OCI-LY3 (cell line): ENCODE results near the gene TCEA2.

Source experiments
- CTCF ChIP-seq: fragments of 200-600, 300-600 bp; sonication (generic); IDR thresholded peaks from 2 replicates; pipeline ENCODE4 v1.5.1; 2014; ENCODE audit warnings: antibody characterized with exemption, low read length, low read depth
- EZH2phosphoT487 ChIP-seq: fragments of 200-600 bp; shearing (Covaris generic); IDR thresholded peaks from 2 replicates; pipeline ENCODE4 v1.6.1; 2018; ENCODE audit warnings: antibody characterized with exemption, mixed run types, low read depth

DNA sequence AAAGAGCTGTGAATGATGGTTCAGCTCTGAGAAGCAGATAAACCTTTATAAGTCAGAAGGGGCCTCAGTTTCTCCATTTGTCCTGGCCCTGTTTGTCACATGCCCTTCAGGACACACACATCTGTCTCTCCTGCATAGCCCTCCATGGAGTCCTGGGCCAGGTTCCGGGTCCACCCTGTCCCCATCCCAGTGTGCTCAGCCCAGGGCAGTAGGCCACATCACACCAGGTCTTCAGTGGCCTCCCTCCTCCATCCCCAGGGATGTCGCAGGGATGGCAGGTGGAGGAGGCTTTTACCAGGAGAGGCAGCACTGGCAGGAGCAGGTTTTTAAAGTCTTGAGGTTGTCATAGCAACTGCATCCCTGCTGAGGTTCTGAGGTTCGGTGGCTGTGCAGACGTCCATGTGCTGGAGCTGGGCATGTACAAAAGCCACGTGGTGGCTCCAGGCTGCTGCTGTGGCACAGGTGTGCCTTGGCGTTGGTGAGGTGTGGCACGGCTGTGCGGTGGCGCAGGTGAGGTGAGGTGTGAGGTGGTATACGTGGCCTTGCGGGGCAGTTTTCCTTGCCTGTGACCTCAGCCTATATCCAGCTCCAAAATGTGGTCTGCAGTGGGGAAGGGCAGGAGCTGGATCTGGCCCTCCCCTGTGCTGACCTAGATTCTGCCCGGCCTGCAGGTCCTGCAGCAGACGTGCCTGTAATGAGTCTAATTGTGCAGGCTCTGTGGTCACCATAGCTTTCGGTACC is 52.3 kb downstream of the TCEA2 start:
- TF ChIP-seq CTCF: no peak
- TF ChIP-seq EZH2phosphoT487: no peak
